Esophagus (tissue), 2 donors: Measurements from ENCODE around the gene GRM4. TPM values are rescaled to one million over a fixed set of nuclear protein-coding genes. Genes with fewer than 3 reads are reported as not detected.
"Not testable (repeated sequence)": the region's sequence is repeated elsewhere in the genome, so short reads cannot be mapped to it uniquely, and the experiment has no call there.

Experiments
- H3K27ac ChIP-seq, 2 donors: one replicate each; pipeline ENCODE4 v1.5.1; 2013; ENCODE audit warnings: low read depth in 2 of 2, mild to moderate bottlenecking in 2 of 2, inconsistent platforms in 1 of 2, low read length in 1 of 2, moderate library complexity in 1 of 2
- H3K27me3 ChIP-seq, 2 donors: one replicate each; pipeline ENCODE4 v1.6.1; 2013; ENCODE audit warnings: low read length in 2 of 2, control low read depth in 1 of 2, mild to moderate bottlenecking in 1 of 2; ENCODE audit not compliant: insufficient read depth in 2 of 2, control insufficient read depth in 1 of 2
- H3K36me3 ChIP-seq, 2 donors: one replicate each; pipeline ENCODE4 v1.6.1; 2013; ENCODE audit warnings: low read length in 1 of 2; ENCODE audit not compliant: control insufficient read depth in 2 of 2, insufficient read depth in 2 of 2
- H3K4me1 ChIP-seq, 2 donors: one replicate each; pipeline ENCODE4 v1.6.1; 2013; ENCODE audit warnings: low read length in 1 of 2; ENCODE audit not compliant: control insufficient read depth in 2 of 2, insufficient read depth in 2 of 2
- H3K4me3 ChIP-seq, 2 donors: one replicate each; pipeline ENCODE4 v1.5.1; 2013; ENCODE audit warnings: low read length in 2 of 2, mild to moderate bottlenecking in 2 of 2, low read depth in 1 of 2, moderate library complexity in 1 of 2
- H3K9me3 ChIP-seq, 2 donors: one replicate each; pipeline ENCODE4 v1.6.1; 2013; ENCODE audit warnings: mild to moderate bottlenecking in 2 of 2, low read depth in 1 of 2, low read length in 1 of 2, moderate library complexity in 1 of 2; ENCODE audit not compliant: control insufficient read depth in 2 of 2, insufficient read depth in 1 of 2
- WGBS, 2 donors: extraction: QIAGEN DNeasy Blood & Tissue Kit; methylation state at CpG; one replicate each; pipeline ENCODE4 v1.1.7; 2013; 5-methylcytosine and 5-hydroxymethylcytosine counted together
- polyA plus RNA-seq, 2 donors: library from polyadenylated mRNA; stranded (reverse); fragments of 200-250 nt; gene quantifications; one replicate each; pipeline ENCODE4 v1.2.3, GENCODE V29; 2013
- donor health status: healthy with polysubstance abuse.
- donor health status: Bipolar disorder and iron deficiency.

The GRM4 gene
- polyA plus RNA-seq, 2 donors = 0.01 TPM; not detected in 1

- H3K27ac ChIP-seq = no peak overlapping the region
Measured at GRCh38 chr6:34046617-34047016, 99.3 kb downstream of the GRM4 start.

GRCh38 chr6:34045771-34046170 lies 100.1 kb downstream of the GRM4 start:
- no peaks in the 10 kb centered on the region for H3K27me3 ChIP-seq
- no peaks in the 10 kb centered on the region for H3K9me3 ChIP-seq
- 36 to 40% methylated on average over 8 of the region's 8 CpGs for WGBS, 2 donors

More at GRCh38 chr6:34046617-34047016, 99.3 kb downstream of the GRM4 start:
- no peak overlapping the region for H3K4me3 ChIP-seq
- H3K9me3 ChIP-seq = no peaks in the 10 kb centered on the region
- H3K27me3 ChIP-seq = no peaks in the 10 kb centered on the region
- WGBS, 2 donors = 65 to 70% methylated on average over 5 of the region's 5 CpGs
- peaks cover 0 to 3% of the 10 kb centered on the region in 2 donors for H3K4me1 ChIP-seq
- no peaks in the 10 kb centered on the region for H3K36me3 ChIP-seq

GRCh38 chr6:34044945-34045595 lies 100.8 kb downstream of the GRM4 start:
- no peaks in the 10 kb centered on the region for H3K27me3 ChIP-seq
- no peak overlapping the region for H3K27ac ChIP-seq
- H3K4me3 ChIP-seq = no peak overlapping the region
- peaks cover 0 to 3% of the 10 kb centered on the region in 2 donors for H3K4me1 ChIP-seq
- no peaks in the 10 kb centered on the region for H3K9me3 ChIP-seq
- WGBS, 2 donors = 54 to 61% methylated on average over 13 of the region's 13 CpGs
- H3K36me3 ChIP-seq = no peaks in the 10 kb centered on the region

More at GRCh38 chr6:34045771-34046170, 100.1 kb downstream of the GRM4 start:
- H3K27ac ChIP-seq = no peak overlapping the region
- H3K4me3 ChIP-seq = no peak overlapping the region
- H3K36me3 ChIP-seq = no peaks in the 10 kb centered on the region
- H3K4me1 ChIP-seq = peaks cover 0 to 3% of the 10 kb centered on the region in 2 donors

- peaks cover 0 to 3% of the 10 kb centered on the region in 2 donors for H3K4me1 ChIP-seq
- H3K27ac ChIP-seq = no peak overlapping the region
- no peaks in the 10 kb centered on the region for H3K36me3 ChIP-seq
- 89 to 94% methylated on average over 8 of the region's 8 CpGs for WGBS, 2 donors
- no peaks in the 10 kb centered on the region for H3K27me3 ChIP-seq
- H3K4me3 ChIP-seq = no peak overlapping the region
- no peaks in the 10 kb centered on the region for H3K9me3 ChIP-seq
Measured at GRCh38 chr6:34043359-34043758, 102.5 kb downstream of the GRM4 start.

GRCh38 chr6:34041998-34042397 lies 103.9 kb downstream of the GRM4 start:
- WGBS, 2 donors = 84 to 88% methylated on average over 5 of the region's 5 CpGs
- not testable (repeated sequence) for H3K4me1 ChIP-seq, H3K9me3 ChIP-seq, H3K4me3 ChIP-seq, H3K36me3 ChIP-seq, H3K27ac ChIP-seq, H3K27me3 ChIP-seq

GRCh38 chr6:34041385-34041784 lies 104.5 kb downstream of the GRM4 start:
- peaks cover 0 to 3% of the 10 kb centered on the region in 2 donors for H3K4me1 ChIP-seq
- H3K27me3 ChIP-seq = no peaks in the 10 kb centered on the region
- H3K4me3 ChIP-seq = no peak overlapping the region
- no peaks in the 10 kb centered on the region for H3K36me3 ChIP-seq
- H3K27ac ChIP-seq = no peak overlapping the region
- WGBS, 2 donors = 85% methylated on average over 6 of the region's 6 CpGs
- H3K9me3 ChIP-seq = no peaks in the 10 kb centered on the region

GRCh38 chr6:34039943-34040342 lies 105.9 kb downstream of the GRM4 start:
- no peaks in the 10 kb centered on the region for H3K9me3 ChIP-seq
- no peaks in the 10 kb centered on the region for H3K36me3 ChIP-seq
- 81 to 84% methylated on average over 11 of the region's 11 CpGs for WGBS, 2 donors
- H3K4me1 ChIP-seq = no peaks in the 10 kb centered on the region
- no peak overlapping the region for H3K4me3 ChIP-seq
- no peaks in the 10 kb centered on the region for H3K27me3 ChIP-seq
- H3K27ac ChIP-seq = no peak overlapping the region

GRCh38 chr6:34037151-34037550 lies 108.7 kb downstream of the GRM4 start:
- Histone ChIP-seq H3K9me3 (no peaks in the 10 kb centered on the region), H3K4me3 (no peak overlapping the region), H3K36me3 (no peaks in the 10 kb centered on the region), H3K27me3 (no peaks in the 10 kb centered on the region), H3K27ac (no peak overlapping the region), H3K4me1 (no peaks in the 10 kb centered on the region)
- WGBS, 2 donors = 68 to 74% methylated on average over 3 of the region's 3 CpGs

GRCh38 chr6:34036357-34037069 lies 109.4 kb downstream of the GRM4 start:
- 92% methylated on average over 20 of the region's 20 CpGs for WGBS, 2 donors
- H3K9me3 ChIP-seq = no peaks in the 10 kb centered on the region
- no peaks in the 10 kb centered on the region for H3K36me3 ChIP-seq
- no peaks in the 10 kb centered on the region for H3K27me3 ChIP-seq
- no peak overlapping the region for H3K27ac ChIP-seq
- H3K4me3 ChIP-seq = no peak overlapping the region
- no peaks in the 10 kb centered on the region for H3K4me1 ChIP-seq
